Body of pancreas (tissue), 4 donors: ENCODE results near the gene CDK16. TPM values are rescaled to one million over a fixed set of nuclear protein-coding genes. Genes with fewer than 3 reads are reported as not detected.
"Not testable (repeated sequence)": the region's sequence is repeated elsewhere in the genome, so short reads cannot be mapped to it uniquely, and the experiment has no call there.

ENCODE experiments used
- ATAC-seq: fragments of 150-250 bp; one replicate; pipeline ENCODE4 v1.9.1; 2016
- DNase-seq, 4 donors: peaks; one replicate each; pipeline ENCODE4 v3.0.0-alpha.2; 2019
- H3K27ac ChIP-seq, 4 donors: fragments of 200-600 bp; sonication (generic); 1 replicate in 3 of 4; 2 replicates in 1 of 4; pipeline versions ENCODE4 v1.5.1 to v1.6.1; 2016 to 2019; ENCODE audit warnings: mild to moderate bottlenecking in 1 of 4, mixed read lengths in 1 of 4, moderate library complexity in 1 of 4
- H3K27me3 ChIP-seq, 2 donors: fragments of 200-600 bp; sonication (generic); one replicate each; pipeline ENCODE4 v1.6.0; 2016; ENCODE audit warnings: mild to moderate bottlenecking in 1 of 2
- H3K36me3 ChIP-seq, 2 donors: fragments of 200-600 bp; sonication (generic); replicated peaks in 1 of 2; 2 replicates each; pipeline ENCODE4 v1.5.1; 2016; ENCODE audit warnings: low read depth in 2 of 2; ENCODE audit not compliant: insufficient read depth in 1 of 2
- H3K4me1 ChIP-seq: fragments of 200-600 bp; sonication (generic); one replicate; pipeline ENCODE4 v1.6.0; 2016
- H3K4me3 ChIP-seq, 2 donors: fragments of 200-600 bp; sonication (generic); 1 replicate in 1 of 2; 2 replicates in 1 of 2; pipeline ENCODE4 v1.5.1; 2016 to 2019
- H3K9me3 ChIP-seq, 3 donors: fragments of 200-600 bp; sonication (generic); 1 replicate in 2 of 3; 2 replicates in 1 of 3; pipeline ENCODE4 v1.5.1; 2016
- CTCF ChIP-seq, 7 experiments: fragments of 450-650 bp in 4 of 7; fragments of 200-600 bp in 3 of 7; sonication (generic) in 3 of 7; IDR thresholded peaks; one replicate each; pipeline ENCODE4 v1.5.1; 2016 to 2019; ENCODE audit warnings: antibody characterized with exemption in 7 of 7
- POLR2A ChIP-seq, 3 donors: fragments of 450-650 bp; IDR thresholded peaks; one replicate each; pipeline ENCODE4 v1.6.1; 2016; ENCODE audit warnings: antibody characterized with exemption in 3 of 3, mild to moderate bottlenecking in 2 of 3
- WGBS, 2 donors: methylation state at CpG; one replicate each; pipeline ENCODE4 v1.1.5; 2017; 5-methylcytosine and 5-hydroxymethylcytosine counted together
- intact Hi-C: fragments of 100-400 bp; cut with DNase I; formaldehyde crosslinking; loops from one replicate; pipeline ENCODE4 v1.15.1; 2023
- total RNA-seq, 2 donors: library from RNA; depleted of rRNA; stranded (reverse); fragments of >200 nt; gene quantifications; one replicate each; pipeline ENCODE4 v1.1.0, GENCODE V29; 2016

CDK16 gene
- total RNA-seq, 2 donors from 2014 or later = 53.2 to 83.4 TPM

- 45 to 76% methylated on average over 3 to 6 of the region's 6 CpGs for WGBS, 2 donors
- Histone ChIP-seq H3K4me3 (no peak overlapping the region), H3K27me3 (no peaks in the 10 kb centered on the region), H3K36me3 (no peaks in the 10 kb centered on the region), H3K27ac (no peak overlapping the region), H3K9me3 (no peaks in the 10 kb centered on the region), H3K4me1 (peaks cover 4% of the 10 kb centered on the region)
- ATAC-seq = peak; percentile 62
- intact Hi-C loops = no loop called here
- peak in 3 of 4 donors; percentile 34 to 58 (median 39) for DNase-seq
- TF ChIP-seq CTCF (IDR thresholded peaks at IDR 0.05) (no peak), POLR2A (IDR thresholded peaks at IDR 0.05) (no peak)
Observed at GRCh38 chrX:47250017-47250347, 31.5 kb downstream of the CDK16 start.

GRCh38 chrX:47257620-47258019, 39.1 kb downstream of the CDK16 start:
- H3K4me3 ChIP-seq, H3K4me1 ChIP-seq, ATAC-seq, H3K27me3 ChIP-seq, H3K36me3 ChIP-seq, DNase-seq, H3K27ac ChIP-seq, intact Hi-C loops, H3K9me3 ChIP-seq: not testable (repeated sequence)
- 89 to 90% methylated on average over 9 to 12 of the region's 12 CpGs for WGBS, 2 donors

GRCh38 chrX:47264483-47265173, 46.1 kb downstream of the CDK16 start:
- Histone ChIP-seq H3K27me3 (no peaks in the 10 kb centered on the region), H3K4me3 (no peak overlapping the region), H3K4me1 (no peaks in the 10 kb centered on the region), H3K27ac (no peak overlapping the region), H3K9me3 (no peaks in the 10 kb centered on the region), H3K36me3 (no peaks in the 10 kb centered on the region)
- intact Hi-C loops = no loop called here
- TF ChIP-seq CTCF (IDR thresholded peaks at IDR 0.05) (no peak), POLR2A (IDR thresholded peaks at IDR 0.05) (no peak)
- ATAC-seq (no peak), DNase-seq (no peak)
- WGBS, 2 donors = 59 to 70% methylated on average over 7 of the region's 7 CpGs

GRCh38 chrX:47266643-47267042, 48.2 kb downstream of the CDK16 start:
- intact Hi-C loops = no loop called here

GRCh38 chrX:47272013-47272408, 53.5 kb downstream of the CDK16 start:
- Histone ChIP-seq H3K4me3 (no peak overlapping the region), H3K27me3 (no peaks in the 10 kb centered on the region), H3K9me3 (no peaks in the 10 kb centered on the region), H3K36me3 (no peaks in the 10 kb centered on the region), H3K4me1 (no peaks in the 10 kb centered on the region), H3K27ac (no peak overlapping the region)
- TF ChIP-seq POLR2A (IDR thresholded peaks at IDR 0.05) = no peak
- DNase-seq = no peak
- ATAC-seq = no peak
- intact Hi-C loops = no loop called here
- 40 to 50% methylated on average over 1 to 2 of the region's 2 CpGs for WGBS, 2 donors

More at GRCh38 chrX:47266643-47267042, 48.2 kb downstream of the CDK16 start:
- H3K27ac ChIP-seq = no peak overlapping the region
- DNase-seq = no peak
- 72 to 73% methylated on average over 4 to 7 of the region's 7 CpGs for WGBS, 2 donors
- no peaks in the 10 kb centered on the region for H3K27me3 ChIP-seq
- TF ChIP-seq CTCF (IDR thresholded peaks at IDR 0.05) (no peak), POLR2A (IDR thresholded peaks at IDR 0.05) (no peak)
- H3K9me3 ChIP-seq = no peaks in the 10 kb centered on the region
- H3K4me3 ChIP-seq = no peak overlapping the region
- no peaks in the 10 kb centered on the region for H3K4me1 ChIP-seq
- ATAC-seq = no peak
- no peaks in the 10 kb centered on the region for H3K36me3 ChIP-seq
